HEK293T (cell line): Measurements from ENCODE around the gene CTSE.
"Not testable (repeated sequence)": the region's sequence is repeated elsewhere in the genome, so short reads cannot be mapped to it uniquely, and the experiment has no call there.

ENCODE experiments used
- CTCF ChIA-PET: fragments of 350-600 bp; formaldehyde crosslinking; extraction: SDS; loops from one replicate; lab custom pipeline; 2021; ENCODE audit warnings: antibody characterized with exemption, inconsistent platforms; lab: Yijun Ruan, JAX
- POLR2A ChIA-PET: fragments of 350-600 bp; formaldehyde crosslinking; extraction: SDS; loops from one replicate; lab custom pipeline; 2020; ENCODE audit warnings: antibody characterized with exemption, inconsistent platforms; lab: Yijun Ruan, JAX
- DNase-seq: peaks from one replicate; pipeline ENCODE4 v3.0.0; 2012; ENCODE audit warnings: mixed read lengths; ENCODE audit errors: extremely low spot score
- ARNT ChIP-seq: fragments of 450-650 bp; IDR thresholded peaks from 2 replicates; pipeline ENCODE4 v1.6.1; 2017; ENCODE audit warnings: mild to moderate bottlenecking
- BHLHE40 ChIP-seq: fragments of 450-650 bp; IDR thresholded peaks from 2 replicates; pipeline ENCODE4 v1.6.1; 2016; ENCODE audit warnings: mild to moderate bottlenecking, moderate library complexity, borderline replicate concordance
- CTBP1 ChIP-seq: fragments of 450-650 bp; IDR thresholded peaks from 2 replicates; pipeline ENCODE4 v1.6.1; 2016; ENCODE audit warnings: borderline replicate concordance
- ELF4 ChIP-seq: fragments of 450-650 bp; IDR thresholded peaks from 2 replicates; pipeline ENCODE4 v1.6.1; 2017; ENCODE audit warnings: antibody characterized with exemption
- FOXA1 ChIP-seq: fragments of 450-650 bp; IDR thresholded peaks from 2 replicates; pipeline ENCODE4 v1.6.1; 2016; ENCODE audit warnings: mild to moderate bottlenecking
- FOXK2 ChIP-seq: fragments of 450-650 bp; IDR thresholded peaks from 2 replicates; pipeline ENCODE4 v1.6.1; 2016; ENCODE audit warnings: mild to moderate bottlenecking
- FOXM1 ChIP-seq: fragments of 450-650 bp; IDR thresholded peaks from 2 replicates; pipeline ENCODE4 v1.6.1; 2017; ENCODE audit warnings: mild to moderate bottlenecking, borderline replicate concordance
- HDGF ChIP-seq: fragments of 450-650 bp; IDR thresholded peaks from 2 replicates; pipeline ENCODE4 v1.6.1; 2017; ENCODE audit warnings: antibody characterized with exemption, borderline replicate concordance
- L3MBTL2 ChIP-seq: fragments of 450-650 bp; conservative IDR thresholded peaks from 2 replicates; pipeline ENCODE4 v1.6.1; 2016; ENCODE audit warnings: mild to moderate bottlenecking
- LEF1 ChIP-seq: fragments of 450-650 bp; IDR thresholded peaks from 2 replicates; pipeline ENCODE4 v1.6.1; 2017; ENCODE audit warnings: mild to moderate bottlenecking, borderline replicate concordance
- NFRKB ChIP-seq: fragments of 450-650 bp; IDR thresholded peaks from 2 replicates; pipeline ENCODE4 v1.6.1; 2016; ENCODE audit warnings: mild to moderate bottlenecking, moderate library complexity
- PKNOX1 ChIP-seq: fragments of 450-650 bp; IDR thresholded peaks from 2 replicates; pipeline ENCODE4 v1.6.1; 2016
- SP1 ChIP-seq: fragments of 450-650 bp; IDR thresholded peaks from 2 replicates; pipeline ENCODE4 v1.6.1; 2017
- SUZ12 ChIP-seq: fragments of 450-650 bp; IDR thresholded peaks from 2 replicates; pipeline ENCODE4 v1.6.1; 2016; ENCODE audit warnings: mild to moderate bottlenecking
- TARDBP ChIP-seq: fragments of 450-650 bp; IDR thresholded peaks from 2 replicates; pipeline ENCODE4 v1.6.1; 2016
- ZNF384 ChIP-seq: fragments of 450-650 bp; IDR thresholded peaks from 2 replicates; pipeline ENCODE4 v1.6.1; 2016

The CTSE gene

GRCh38 chr1:206065547-206066145 lies 42.0 kb upstream of the CTSE start:
- POLR2A ChIA-PET, result no interaction called here
- TF ChIP-seq ELF4 (no peak), L3MBTL2 (no peak), PKNOX1 (no peak), LEF1 (no peak), FOXM1 (no peak), TARDBP (no peak), SP1 (no peak), CTBP1 (no peak), BHLHE40 (no peak), ARNT (no peak), NFRKB (no peak), SUZ12 (no peak), FOXA1 (no peak), HDGF (no peak), ZNF384 (no peak), FOXK2 (no peak)
- CTCF ChIA-PET, result no interaction called here
- no peak for DNase-seq

- DNase-seq, POLR2A ChIA-PET, CTCF ChIA-PET: not testable (repeated sequence)
These were observed 40.8 kb upstream of the CTSE start for GRCh38 chr1:206064501-206064900.

GRCh38 chr1:206064001-206064400 lies 40.3 kb upstream of the CTSE start:
- CTCF ChIA-PET, result not testable (repeated sequence)

GRCh38 chr1:206062464-206062863 lies 38.8 kb upstream of the CTSE start:
- TF ChIP-seq SUZ12, result no peak
- no peak for TF ChIP-seq BHLHE40
- no peak for TF ChIP-seq ZNF384
- TF ChIP-seq ARNT, result no peak
- no peak for TF ChIP-seq NFRKB
- no peak for TF ChIP-seq HDGF
- TF ChIP-seq FOXM1, result no peak
- TF ChIP-seq L3MBTL2, result no peak
- POLR2A ChIA-PET, result no interaction called here
- CTCF ChIA-PET, result no interaction called here
- DNase-seq, result no peak

More at GRCh38 chr1:206064001-206064400, 40.3 kb upstream of the CTSE start:
- POLR2A ChIA-PET, DNase-seq: not testable (repeated sequence)

- CTCF ChIA-PET, result no interaction called here
- DNase-seq, result no peak
- TF ChIP-seq SUZ12, result no peak
- no peak for TF ChIP-seq CTBP1
- no peak for TF ChIP-seq SP1
- no peak for TF ChIP-seq BHLHE40
- TF ChIP-seq PKNOX1, result no peak
- no peak for TF ChIP-seq FOXK2
- no peak for TF ChIP-seq ZNF384
- TF ChIP-seq L3MBTL2, result no peak
- TF ChIP-seq HDGF, result no peak
- TF ChIP-seq ARNT, result no peak
- TF ChIP-seq NFRKB, result no peak
- TF ChIP-seq ELF4, result no peak
- no peak for TF ChIP-seq FOXM1
- POLR2A ChIA-PET, result no interaction called here
These were observed 37.1 kb upstream of the CTSE start for GRCh38 chr1:206060844-206061243.

GRCh38 chr1:206059355-206059915 lies 35.7 kb upstream of the CTSE start:
- POLR2A ChIA-PET, result no interaction called here
- CTCF ChIA-PET, result interaction anchor here (0.7 kb wide), 1 partner anchor 12 kb away, joined by 3 read pairs; no protein-coding TSS in a partner anchor
- DNase-seq, result no peak
- TF ChIP-seq HDGF (no peak), CTBP1 (no peak), ZNF384 (no peak), LEF1 (no peak), ELF4 (no peak), SUZ12 (no peak), SP1 (no peak), NFRKB (no peak), FOXM1 (no peak), L3MBTL2 (no peak), BHLHE40 (no peak), TARDBP (no peak), PKNOX1 (no peak)

GRCh38 chr1:206058927-206059292 lies 35.2 kb upstream of the CTSE start:
- ChIA-PET POLR2A (no interaction called here), CTCF (interaction anchor here (0.7 kb wide), 1 partner anchor 13 kb away, joined by 3 read pairs; no protein-coding TSS in a partner anchor)
- TF ChIP-seq SP1 (no peak), TARDBP (no peak), ARNT (no peak), LEF1 (no peak)
- DNase-seq, result no peak

GRCh38 chr1:206058289-206058926 lies 34.7 kb upstream of the CTSE start:
- CTCF ChIA-PET, POLR2A ChIA-PET, DNase-seq: not testable (repeated sequence)

GRCh38 chr1:206055639-206056323 lies 32.1 kb upstream of the CTSE start:
- CTCF ChIA-PET, result interaction anchor here (0.7 to 1.0 kb wide), 2 partner anchors 25 to 136 kb away, joined by 3 to 4 read pairs; no protein-coding TSS in a partner anchor
- POLR2A ChIA-PET, DNase-seq: not testable (repeated sequence)

- CTCF ChIA-PET, result interaction anchor here (0.7 to 1.0 kb wide), 2 partner anchors 24 to 135 kb away, joined by 3 to 4 read pairs; no protein-coding TSS in a partner anchor
These were observed 31.5 kb upstream of the CTSE start for GRCh38 chr1:206055069-206055625.

More at GRCh38 chr1:206055069-206055625, 31.5 kb upstream of the CTSE start:
- DNase-seq, POLR2A ChIA-PET: not testable (repeated sequence)
